ENCODE data around the gene CNGA1.
A peak's percentile ranks its signal among the peaks of the same experiment; 100 is the strongest.

The CNGA1 gene

DNA sequence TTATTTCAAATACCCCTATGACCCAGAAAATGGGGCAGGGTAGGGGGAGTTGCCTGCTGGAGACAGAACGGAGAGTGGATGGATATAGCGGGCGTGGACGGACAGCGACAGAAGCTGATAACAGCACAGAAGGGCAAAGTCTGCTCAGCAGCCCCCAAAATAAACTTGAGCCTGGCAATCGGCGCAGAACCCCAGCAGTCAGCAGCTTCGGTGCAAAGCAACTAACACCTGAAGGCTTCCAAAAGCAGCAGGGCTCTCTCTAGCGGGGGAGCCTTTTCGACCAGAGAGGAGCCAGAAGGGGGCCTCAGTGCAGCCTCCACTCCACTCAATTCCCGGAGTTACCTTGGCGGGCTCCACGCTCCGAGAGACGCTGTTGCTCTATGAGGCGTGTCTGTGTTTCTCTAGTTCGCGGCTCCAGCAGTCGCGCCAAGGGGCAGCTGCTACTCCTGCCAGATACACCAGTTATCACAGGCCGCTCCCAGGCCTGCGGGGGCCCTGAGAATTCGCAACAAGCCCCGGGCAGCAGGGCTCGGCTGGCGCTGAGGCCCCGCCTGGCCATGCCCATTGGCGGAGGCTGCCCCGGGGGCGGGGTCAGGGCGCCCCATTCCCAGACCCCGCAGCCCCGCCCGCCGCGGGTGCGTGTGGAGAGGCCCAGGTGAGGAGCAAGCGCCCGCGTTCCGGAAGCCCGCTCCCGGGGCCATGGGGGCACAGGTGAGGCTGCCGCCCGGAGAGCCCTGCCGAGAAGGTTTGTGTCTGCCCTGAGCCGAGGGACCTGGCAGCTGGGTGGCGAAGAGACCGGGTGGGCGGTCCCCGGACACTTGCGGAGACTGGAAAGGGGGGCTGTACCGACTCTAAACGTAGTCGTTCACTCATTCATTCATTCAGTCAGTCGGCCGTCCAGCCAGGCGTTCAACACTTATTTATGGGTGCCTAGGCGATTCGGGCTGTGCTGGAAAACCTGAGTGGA is at the start of gene CNGA1, which contains the start of gene NIPAL1:
Gene CNGA1 (minus strand): TSS at position 541 of the 967 bp plus-strand sequence. CDS start 63,992 bp downstream, outside the sequence.
Gene NIPAL1 (plus strand): TSS at position 632 of the 967 bp plus-strand sequence. CDS start 68 bp downstream, at position 700.
- DNase-seq (ENCODE audit: extremely low spot score), result peak; percentile 78
- ChIA-PET CTCF (no interaction called here), POLR2A (no interaction called here)
- no peak for TF ChIP-seq ELF4 (IDR thresholded peaks at IDR 0.05)
- no peak for TF ChIP-seq FOXM1 (IDR thresholded peaks at IDR 0.05; ENCODE audit: borderline replicate concordance)
- no peak; the same call in 1 of the 2 replicates for TF ChIP-seq L3MBTL2 (conservative IDR thresholded peaks at IDR 0.05)
- no peak for TF ChIP-seq TARDBP (IDR thresholded peaks at IDR 0.05)
- no peak for TF ChIP-seq ZNF384 (IDR thresholded peaks at IDR 0.05)
- no peak for TF ChIP-seq CTBP1 (IDR thresholded peaks at IDR 0.05; ENCODE audit: borderline replicate concordance)
- TF ChIP-seq FOXK2 (IDR thresholded peaks at IDR 0.05), result no peak
- TF ChIP-seq, protein P1, sequence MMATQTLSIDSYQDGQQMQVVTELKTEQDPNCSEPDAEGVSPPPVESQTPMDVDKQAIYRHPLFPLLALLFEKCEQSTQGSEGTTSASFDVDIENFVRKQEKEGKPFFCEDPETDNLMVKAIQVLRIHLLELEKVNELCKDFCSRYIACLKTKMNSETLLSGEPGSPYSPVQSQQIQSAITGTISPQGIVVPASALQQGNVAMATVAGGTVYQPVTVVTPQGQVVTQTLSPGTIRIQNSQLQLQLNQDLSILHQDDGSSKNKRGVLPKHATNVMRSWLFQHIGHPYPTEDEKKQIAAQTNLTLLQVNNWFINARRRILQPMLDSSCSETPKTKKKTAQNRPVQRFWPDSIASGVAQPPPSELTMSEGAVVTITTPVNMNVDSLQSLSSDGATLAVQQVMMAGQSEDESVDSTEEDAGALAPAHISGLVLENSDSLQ (IDR thresholded peaks at IDR 0.05), result no peak

DNA sequence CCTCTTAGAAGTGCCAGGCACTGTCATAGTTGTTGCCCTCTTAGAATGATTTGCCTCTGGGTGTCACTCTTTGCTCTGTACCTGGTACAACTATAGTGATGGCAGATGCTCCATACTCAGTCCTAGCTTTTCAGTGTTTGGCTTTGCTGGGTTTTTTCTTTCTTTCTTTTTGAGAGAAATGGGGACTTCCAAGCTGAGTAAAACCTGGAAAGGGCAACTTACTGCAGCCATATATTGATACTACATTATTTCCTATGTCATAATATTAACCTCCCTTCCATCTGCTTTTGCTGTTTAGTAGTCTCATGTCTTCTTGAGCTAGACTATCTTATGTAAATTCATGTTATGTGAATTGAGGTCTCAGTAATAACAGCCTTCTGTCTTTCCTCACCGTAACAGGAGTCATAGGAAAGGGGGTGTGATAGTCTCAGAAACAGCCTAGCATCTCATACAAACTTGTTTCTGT is 49.1 kb upstream of the CNGA1 start:
- TF ChIP-seq ZNF384 (IDR thresholded peaks at IDR 0.05) (no peak), SP1 (IDR thresholded peaks at IDR 0.05) (no peak), LEF1 (IDR thresholded peaks at IDR 0.05; ENCODE audit: borderline replicate concordance) (no peak), BHLHE40 (IDR thresholded peaks at IDR 0.05; ENCODE audit: borderline replicate concordance) (no peak), FOXA1 (IDR thresholded peaks at IDR 0.05) (no peak), FOXM1 (IDR thresholded peaks at IDR 0.05; ENCODE audit: borderline replicate concordance) (no peak)
- DNase-seq (ENCODE audit: extremely low spot score), result no peak
- CTCF ChIA-PET, result no interaction called here
- POLR2A ChIA-PET, result interaction anchor here (0.8 kb wide), 1 partner anchor 153 kb away, joined by 3 read pairs; no protein-coding TSS in a partner anchor

DNA sequence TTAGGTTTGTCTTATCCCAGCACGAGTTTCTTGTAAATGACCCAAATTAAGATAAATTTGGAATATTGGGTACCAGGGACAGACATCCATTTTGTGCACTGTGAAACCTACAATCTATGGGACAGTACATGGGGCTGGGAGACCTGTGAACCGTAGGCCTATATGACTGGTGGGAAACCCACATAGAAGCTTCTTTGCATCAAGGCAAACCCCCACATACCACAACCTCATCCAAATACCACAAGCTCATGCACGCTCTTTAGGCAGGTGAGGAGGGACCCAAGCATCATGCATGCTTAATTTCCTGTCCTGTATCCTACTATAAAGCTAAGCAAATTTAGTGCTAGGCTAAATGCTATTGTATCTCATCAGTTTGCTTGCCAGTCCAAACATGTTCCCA is 47.9 kb upstream of the CNGA1 start:
- CTCF ChIA-PET, result no interaction called here
- no peak for TF ChIP-seq FOXA1 (IDR thresholded peaks at IDR 0.05)
- no peak for TF ChIP-seq CTBP1 (IDR thresholded peaks at IDR 0.05; ENCODE audit: borderline replicate concordance)
- TF ChIP-seq FOXM1 (IDR thresholded peaks at IDR 0.05; ENCODE audit: borderline replicate concordance), result no peak
- no peak for TF ChIP-seq NFRKB (IDR thresholded peaks at IDR 0.05)
- TF ChIP-seq ELF4 (IDR thresholded peaks at IDR 0.05), result no peak
- no peak for TF ChIP-seq LEF1 (IDR thresholded peaks at IDR 0.05; ENCODE audit: borderline replicate concordance)
- no peak for TF ChIP-seq BHLHE40 (IDR thresholded peaks at IDR 0.05; ENCODE audit: borderline replicate concordance)
- TF ChIP-seq, protein P1 (IDR thresholded peaks at IDR 0.05), result no peak
- no peak for TF ChIP-seq HDGF (IDR thresholded peaks at IDR 0.05; ENCODE audit: borderline replicate concordance)
- no peak for TF ChIP-seq ARNT (IDR thresholded peaks at IDR 0.05)
- TF ChIP-seq L3MBTL2 (conservative IDR thresholded peaks at IDR 0.05), result no peak
- TF ChIP-seq FOXK2 (IDR thresholded peaks at IDR 0.05), result no peak
- no peak for TF ChIP-seq TARDBP (IDR thresholded peaks at IDR 0.05)
- TF ChIP-seq SUZ12 (IDR thresholded peaks at IDR 0.05), result no peak
- TF ChIP-seq SP1 (IDR thresholded peaks at IDR 0.05), result no peak
- TF ChIP-seq ZNF384 (IDR thresholded peaks at IDR 0.05), result no peak
- no peak for DNase-seq (ENCODE audit: extremely low spot score)
- POLR2A ChIA-PET, result no interaction called here

DNA sequence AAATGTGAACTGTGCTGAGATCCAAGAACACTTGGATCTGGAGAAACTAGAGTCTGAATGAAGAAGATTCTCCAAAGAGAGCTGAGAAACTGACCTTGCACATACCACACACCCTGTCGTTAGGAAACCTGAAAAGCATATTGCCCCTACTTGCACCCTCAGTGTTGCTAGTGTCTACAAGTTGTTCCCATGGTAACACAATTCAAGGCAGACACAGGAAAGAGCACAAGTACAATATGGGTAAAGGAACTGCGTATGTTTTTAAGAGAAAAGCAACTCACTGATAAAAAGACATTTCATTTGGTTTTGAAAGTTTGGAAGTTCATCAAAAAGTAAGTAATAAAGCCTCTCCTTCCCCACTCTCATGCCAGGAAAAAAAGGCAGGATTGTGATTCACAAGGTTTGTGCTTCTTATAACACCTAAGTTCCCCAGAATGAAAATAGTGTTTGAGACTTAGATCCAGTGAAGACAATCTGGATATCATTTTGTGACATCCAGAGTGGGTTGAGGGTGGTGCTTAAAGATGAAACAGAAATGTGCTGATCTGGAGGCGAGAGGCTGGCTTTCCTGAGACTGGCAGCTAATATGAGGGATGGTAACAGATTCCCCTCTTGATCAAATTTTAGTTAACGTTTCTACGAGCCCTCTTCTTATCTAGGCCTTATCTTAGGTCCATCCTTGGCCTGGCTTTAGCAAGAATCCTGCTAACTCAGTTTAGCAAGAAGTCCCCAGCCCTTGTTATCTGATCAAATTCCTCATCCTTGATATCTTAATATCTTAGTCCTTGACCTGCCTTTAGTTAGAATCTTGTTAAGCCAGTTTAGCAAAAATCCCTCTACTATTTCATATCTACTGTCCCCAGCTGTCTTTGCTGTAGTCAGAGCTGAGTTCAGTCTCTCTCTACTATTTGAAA is 42.4 kb upstream of the CNGA1 start:
- CTCF ChIA-PET, result no interaction called here
- POLR2A ChIA-PET, result no interaction called here
- no peak for DNase-seq (ENCODE audit: extremely low spot score)
- TF ChIP-seq NFRKB (IDR thresholded peaks at IDR 0.05) (no peak), TARDBP (IDR thresholded peaks at IDR 0.05) (no peak), BHLHE40 (IDR thresholded peaks at IDR 0.05; ENCODE audit: borderline replicate concordance) (no peak), FOXA1 (IDR thresholded peaks at IDR 0.05) (no peak), ARNT (IDR thresholded peaks at IDR 0.05) (no peak), FOXK2 (IDR thresholded peaks at IDR 0.05) (no peak), CTBP1 (IDR thresholded peaks at IDR 0.05; ENCODE audit: borderline replicate concordance) (no peak), FOXM1 (IDR thresholded peaks at IDR 0.05; ENCODE audit: borderline replicate concordance) (no peak), SUZ12 (IDR thresholded peaks at IDR 0.05) (no peak), L3MBTL2 (conservative IDR thresholded peaks at IDR 0.05) (no peak), ELF4 (IDR thresholded peaks at IDR 0.05) (no peak), ZNF384 (IDR thresholded peaks at IDR 0.05) (no peak), LEF1 (IDR thresholded peaks at IDR 0.05; ENCODE audit: borderline replicate concordance) (no peak), SP1 (IDR thresholded peaks at IDR 0.05) (no peak)
- TF ChIP-seq, protein P1 (IDR thresholded peaks at IDR 0.05), result no peak

DNA sequence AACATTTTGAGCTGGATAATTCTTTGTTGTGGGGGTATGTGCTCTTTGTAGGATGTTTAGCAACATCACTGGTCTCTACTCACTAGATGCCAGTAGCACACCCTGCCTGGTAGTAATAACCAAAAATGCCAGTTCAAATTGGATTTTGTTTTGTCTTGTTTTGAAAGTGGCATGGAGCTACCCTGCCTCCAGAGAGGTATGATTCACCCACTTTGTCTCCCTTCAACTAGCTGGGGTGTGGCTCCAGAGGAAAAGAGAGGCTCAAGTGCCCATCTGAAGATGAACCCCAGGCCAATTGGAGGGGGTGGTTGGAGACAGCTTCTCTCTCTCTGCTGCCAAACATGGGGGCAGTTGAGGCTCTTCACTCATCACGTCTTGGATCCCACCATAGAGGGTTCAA is 34.6 kb upstream of the CNGA1 start:
- ChIA-PET CTCF (no interaction called here), POLR2A (no interaction called here)
- TF ChIP-seq NFRKB (IDR thresholded peaks at IDR 0.05), result no peak
- TF ChIP-seq ARNT (IDR thresholded peaks at IDR 0.05), result no peak
- no peak for TF ChIP-seq ELF4 (IDR thresholded peaks at IDR 0.05)
- no peak for TF ChIP-seq HDGF (IDR thresholded peaks at IDR 0.05; ENCODE audit: borderline replicate concordance)
- TF ChIP-seq FOXK2 (IDR thresholded peaks at IDR 0.05), result no peak
- no peak for TF ChIP-seq BHLHE40 (IDR thresholded peaks at IDR 0.05; ENCODE audit: borderline replicate concordance)
- no peak for TF ChIP-seq SP1 (IDR thresholded peaks at IDR 0.05)
- TF ChIP-seq ZNF384 (IDR thresholded peaks at IDR 0.05), result no peak
- TF ChIP-seq CTBP1 (IDR thresholded peaks at IDR 0.05; ENCODE audit: borderline replicate concordance), result no peak
- TF ChIP-seq SUZ12 (IDR thresholded peaks at IDR 0.05), result no peak
- DNase-seq (ENCODE audit: extremely low spot score), result no peak

Measured in HEK293T (cell line).